DND-41 (cell line): ENCODE measurements around the gene TRIM2.

Experiments used
- CTCF ChIP-seq: IDR thresholded peaks from 2 replicates; pipeline ENCODE4 v1.5.1; 2012; ENCODE audit warnings: borderline replicate concordance, low read length, moderate library complexity, mild to moderate bottlenecking; ENCODE audit not compliant: poor library complexity, severe bottlenecking; ENCODE audit errors: extremely low read depth
- EZH2 ChIP-seq: IDR thresholded peaks from 3 replicates; pipeline ENCODE4 v1.6.1; 2012; ENCODE audit warnings: borderline replicate concordance, low read depth, mild to moderate bottlenecking, moderate library complexity, low read length, inconsistent platforms; ENCODE audit not compliant: severe bottlenecking

- TF ChIP-seq CTCF = no peak
- no peak for TF ChIP-seq EZH2
Measured at GRCh38 chr4:153176938-153177337, 27.3 kb upstream of the TRIM2 start.
